ENCODE data around the gene TMEM120B.

The TMEM120B gene

DNA sequence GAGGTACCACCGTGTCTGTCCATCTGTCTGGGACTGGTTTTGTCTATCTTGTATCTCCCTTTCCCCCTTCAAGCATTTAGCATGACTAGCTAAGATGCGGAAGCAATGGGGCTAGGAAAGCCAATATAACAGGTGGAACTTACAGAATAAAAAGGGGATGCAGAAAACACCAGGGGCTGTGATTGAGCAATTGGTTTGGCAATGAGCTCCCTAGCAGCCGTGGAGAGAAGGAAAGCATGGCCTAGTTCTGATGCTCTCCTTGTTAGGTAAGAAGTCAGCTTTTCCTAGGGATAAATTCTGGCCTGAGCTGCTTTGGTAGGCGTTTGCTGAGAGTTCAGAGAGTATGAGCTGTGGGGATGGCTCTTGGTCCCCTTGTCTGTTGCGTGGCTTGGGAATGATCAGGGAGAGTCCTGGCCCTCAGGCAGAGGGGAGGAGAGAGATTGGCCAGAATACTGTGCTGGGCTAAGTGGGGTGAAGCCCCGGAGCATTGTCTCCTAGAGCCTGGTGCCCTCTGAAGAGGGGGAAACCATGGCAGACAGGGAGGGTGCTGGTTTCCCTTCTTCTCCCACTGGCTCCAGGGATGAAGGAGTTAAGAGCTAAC is 98.4 kb downstream of the TMEM120B start:
- H3K9me2 ChIP-seq (ENCODE audit: low read depth, low read length) = no peaks in the 10 kb centered on the region
- no peaks in the 10 kb centered on the region for H3K27me3 ChIP-seq (ENCODE audit: insufficient read depth, low read length)
- no peaks in the 10 kb centered on the region for H3K79me2 ChIP-seq (ENCODE audit: insufficient read depth, low read length)
- peaks cover 49% of the 10 kb centered on the region for H3K36me3 ChIP-seq (ENCODE audit: insufficient read depth, low read length)
- peak overlapping the region; percentile 65 for H3K4me3 ChIP-seq (ENCODE audit: low read depth, low read length, poor library complexity, severe bottlenecking)
- H4K20me1 ChIP-seq (ENCODE audit: insufficient read depth, low read length) = no peaks in the 10 kb centered on the region
- H2AFZ ChIP-seq (ENCODE audit: low read length) = no peak overlapping the region
- TF ChIP-seq EZH2 (IDR thresholded peaks at IDR 0.05; ENCODE audit: borderline replicate concordance, low read length) = no peak
- TF ChIP-seq, protein P1, sequence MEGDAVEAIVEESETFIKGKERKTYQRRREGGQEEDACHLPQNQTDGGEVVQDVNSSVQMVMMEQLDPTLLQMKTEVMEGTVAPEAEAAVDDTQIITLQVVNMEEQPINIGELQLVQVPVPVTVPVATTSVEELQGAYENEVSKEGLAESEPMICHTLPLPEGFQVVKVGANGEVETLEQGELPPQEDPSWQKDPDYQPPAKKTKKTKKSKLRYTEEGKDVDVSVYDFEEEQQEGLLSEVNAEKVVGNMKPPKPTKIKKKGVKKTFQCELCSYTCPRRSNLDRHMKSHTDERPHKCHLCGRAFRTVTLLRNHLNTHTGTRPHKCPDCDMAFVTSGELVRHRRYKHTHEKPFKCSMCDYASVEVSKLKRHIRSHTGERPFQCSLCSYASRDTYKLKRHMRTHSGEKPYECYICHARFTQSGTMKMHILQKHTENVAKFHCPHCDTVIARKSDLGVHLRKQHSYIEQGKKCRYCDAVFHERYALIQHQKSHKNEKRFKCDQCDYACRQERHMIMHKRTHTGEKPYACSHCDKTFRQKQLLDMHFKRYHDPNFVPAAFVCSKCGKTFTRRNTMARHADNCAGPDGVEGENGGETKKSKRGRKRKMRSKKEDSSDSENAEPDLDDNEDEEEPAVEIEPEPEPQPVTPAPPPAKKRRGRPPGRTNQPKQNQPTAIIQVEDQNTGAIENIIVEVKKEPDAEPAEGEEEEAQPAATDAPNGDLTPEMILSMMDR (IDR thresholded peaks at IDR 0.05; ENCODE audit: low read length) = no peak
- peaks cover 49% of the 10 kb centered on the region for H3K4me1 ChIP-seq (ENCODE audit: insufficient read depth, low read length, severe bottlenecking)
- H3K9me3 ChIP-seq (ENCODE audit: low read length) = no peaks in the 10 kb centered on the region
- H3K4me2 ChIP-seq (ENCODE audit: low read length) = peak overlapping the region; percentile 85
- 0 out of 2 replicates have a peak, but pooled peaks cover 5% of the 10 kb centered on the region for H3F3A ChIP-seq (ENCODE audit: insufficient read depth, low read length)
- H3K9ac ChIP-seq (ENCODE audit: low read length) = peak overlapping the region; percentile 58; the same call in 1 of the 2 replicates
- peak overlapping the region; percentile 70 for H3K27ac ChIP-seq (ENCODE audit: low read depth, low read length, poor library complexity, severe bottlenecking)

DNA sequence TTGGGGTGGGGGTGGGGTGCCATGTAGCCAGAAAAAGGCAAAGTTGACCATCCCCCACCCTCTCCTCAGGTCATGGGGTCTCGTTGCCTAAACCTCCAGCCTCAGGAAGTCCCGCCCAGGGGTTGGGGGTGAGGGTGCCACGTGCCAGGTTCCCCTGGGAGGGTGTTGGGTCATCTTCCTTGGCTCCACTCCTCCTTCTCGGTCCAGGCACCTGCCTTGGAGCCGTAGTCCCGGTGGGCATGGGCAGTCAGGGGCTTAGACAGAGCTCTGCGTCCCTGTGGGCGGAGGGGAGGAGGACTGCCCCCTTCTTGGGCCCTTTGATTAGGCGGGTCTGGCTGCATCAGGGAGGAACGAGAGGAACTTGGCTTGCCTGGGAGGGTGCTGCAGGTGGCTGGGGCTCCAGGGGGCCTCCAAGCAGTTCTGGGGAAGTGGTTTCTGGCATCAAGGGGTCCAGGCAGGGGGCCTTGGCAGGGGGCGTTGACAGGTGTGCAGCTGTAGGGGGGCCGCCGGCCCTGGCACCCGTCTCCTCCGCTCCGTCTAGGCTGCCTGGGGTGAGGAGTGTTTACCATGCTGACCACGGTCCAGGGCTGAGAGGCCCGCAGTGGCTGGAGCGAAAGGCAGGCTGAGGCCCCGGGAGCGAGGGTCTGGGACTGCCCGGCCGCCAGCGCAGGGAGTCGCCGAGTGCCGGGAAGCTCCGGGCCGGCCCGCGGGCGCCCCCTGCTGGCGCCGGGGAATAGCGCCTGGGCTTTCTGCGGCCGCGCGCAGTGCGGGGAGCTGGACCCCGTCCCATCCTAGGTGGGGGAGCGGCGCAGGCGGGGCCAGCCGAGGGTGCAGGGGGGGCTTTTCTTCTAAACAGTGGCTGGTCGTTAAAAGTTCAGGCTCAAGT is 99.1 kb downstream of the TMEM120B start:
- peak overlapping the region; percentile 65 for H3K4me3 ChIP-seq (ENCODE audit: low read depth, low read length, poor library complexity, severe bottlenecking)
- 0 out of 2 replicates have a peak, but pooled peaks cover 5% of the 10 kb centered on the region for H3F3A ChIP-seq (ENCODE audit: insufficient read depth, low read length)
- no peaks in the 10 kb centered on the region for H3K27me3 ChIP-seq (ENCODE audit: insufficient read depth, low read length)
- H3K79me2 ChIP-seq (ENCODE audit: insufficient read depth, low read length) = no peaks in the 10 kb centered on the region
- no peaks in the 10 kb centered on the region for H4K20me1 ChIP-seq (ENCODE audit: insufficient read depth, low read length)
- peak overlapping the region; percentile 70 for H3K27ac ChIP-seq (ENCODE audit: low read depth, low read length, poor library complexity, severe bottlenecking)
- H3K9ac ChIP-seq (ENCODE audit: low read length) = peak overlapping the region; percentile 58
- H3K36me3 ChIP-seq (ENCODE audit: insufficient read depth, low read length) = peaks cover 54% of the 10 kb centered on the region
- H3K4me2 ChIP-seq (ENCODE audit: low read length) = peak overlapping the region; percentile 85
- no peak overlapping the region for H2AFZ ChIP-seq (ENCODE audit: low read length)
- no peaks in the 10 kb centered on the region for H3K9me3 ChIP-seq (ENCODE audit: low read length)
- TF ChIP-seq EZH2 (IDR thresholded peaks at IDR 0.05; ENCODE audit: borderline replicate concordance, low read length) = no peak
- TF ChIP-seq, protein P1 (IDR thresholded peaks at IDR 0.05; ENCODE audit: low read length) = peak; percentile 93
- peaks cover 41% of the 10 kb centered on the region for H3K4me1 ChIP-seq (ENCODE audit: insufficient read depth, low read length, severe bottlenecking)
- H3K9me2 ChIP-seq (ENCODE audit: low read depth, low read length) = no peaks in the 10 kb centered on the region

DNA sequence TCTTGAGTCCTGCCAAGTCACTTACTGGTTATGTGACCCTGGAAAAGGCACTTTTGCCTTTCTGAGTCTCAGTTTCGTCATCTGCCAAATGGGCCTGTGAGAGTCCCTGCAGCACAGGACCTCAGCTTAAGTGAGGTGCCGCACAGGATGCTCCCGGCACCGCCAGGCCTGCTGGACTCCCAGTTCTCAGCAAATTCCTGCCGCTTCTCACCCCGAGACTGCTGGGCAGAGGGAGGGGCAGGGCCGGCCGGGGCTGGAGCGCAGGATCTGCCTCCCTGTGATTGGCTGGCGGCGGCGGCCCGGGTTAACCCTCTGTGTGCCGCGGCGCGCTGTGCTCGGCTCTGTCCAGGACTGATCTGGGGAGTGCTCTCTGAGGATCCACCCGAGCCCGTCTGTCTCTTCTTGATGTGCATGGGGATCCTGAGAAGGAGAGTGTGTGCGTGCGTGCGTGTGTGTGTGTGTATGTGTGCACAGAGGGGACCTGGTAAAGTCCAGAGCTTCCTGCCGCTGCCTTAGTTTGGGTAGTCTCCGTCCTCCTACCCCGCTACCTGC is 99.8 kb downstream of the TMEM120B start:
- Histone ChIP-seq H4K20me1 (ENCODE audit: insufficient read depth, low read length) (no peaks in the 10 kb centered on the region), H3K27me3 (ENCODE audit: insufficient read depth, low read length) (no peaks in the 10 kb centered on the region), H2AFZ (ENCODE audit: low read length) (no peak overlapping the region), H3K36me3 (ENCODE audit: insufficient read depth, low read length) (peaks cover 62% of the 10 kb centered on the region), H3K9ac (ENCODE audit: low read length) (peak overlapping the region; percentile 58), H3K9me3 (ENCODE audit: low read length) (no peaks in the 10 kb centered on the region), H3K4me1 (ENCODE audit: insufficient read depth, low read length, severe bottlenecking) (peaks cover 34% of the 10 kb centered on the region), H3K79me2 (ENCODE audit: insufficient read depth, low read length) (no peaks in the 10 kb centered on the region), H3K4me2 (ENCODE audit: low read length) (peak overlapping the region; percentile 85), H3F3A (ENCODE audit: insufficient read depth, low read length) (0 out of 2 replicates have a peak, but pooled peaks cover 5% of the 10 kb centered on the region), H3K9me2 (ENCODE audit: low read depth, low read length) (no peaks in the 10 kb centered on the region), H3K27ac (ENCODE audit: low read depth, low read length, poor library complexity, severe bottlenecking) (no peak overlapping the region), H3K4me3 (ENCODE audit: low read depth, low read length, poor library complexity, severe bottlenecking) (peak overlapping the region; percentile 65)
- TF ChIP-seq, protein P1 (IDR thresholded peaks at IDR 0.05; ENCODE audit: low read length) = no peak
- no peak for TF ChIP-seq EZH2 (IDR thresholded peaks at IDR 0.05; ENCODE audit: borderline replicate concordance, low read length)

All from OCI-LY1 (cell line).